ENCODE data around the gene GFRA1.

GFRA1 gene, protein sequence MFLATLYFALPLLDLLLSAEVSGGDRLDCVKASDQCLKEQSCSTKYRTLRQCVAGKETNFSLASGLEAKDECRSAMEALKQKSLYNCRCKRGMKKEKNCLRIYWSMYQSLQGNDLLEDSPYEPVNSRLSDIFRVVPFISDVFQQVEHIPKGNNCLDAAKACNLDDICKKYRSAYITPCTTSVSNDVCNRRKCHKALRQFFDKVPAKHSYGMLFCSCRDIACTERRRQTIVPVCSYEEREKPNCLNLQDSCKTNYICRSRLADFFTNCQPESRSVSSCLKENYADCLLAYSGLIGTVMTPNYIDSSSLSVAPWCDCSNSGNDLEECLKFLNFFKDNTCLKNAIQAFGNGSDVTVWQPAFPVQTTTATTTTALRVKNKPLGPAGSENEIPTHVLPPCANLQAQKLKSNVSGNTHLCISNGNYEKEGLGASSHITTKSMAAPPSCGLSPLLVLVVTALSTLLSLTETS

DNA sequence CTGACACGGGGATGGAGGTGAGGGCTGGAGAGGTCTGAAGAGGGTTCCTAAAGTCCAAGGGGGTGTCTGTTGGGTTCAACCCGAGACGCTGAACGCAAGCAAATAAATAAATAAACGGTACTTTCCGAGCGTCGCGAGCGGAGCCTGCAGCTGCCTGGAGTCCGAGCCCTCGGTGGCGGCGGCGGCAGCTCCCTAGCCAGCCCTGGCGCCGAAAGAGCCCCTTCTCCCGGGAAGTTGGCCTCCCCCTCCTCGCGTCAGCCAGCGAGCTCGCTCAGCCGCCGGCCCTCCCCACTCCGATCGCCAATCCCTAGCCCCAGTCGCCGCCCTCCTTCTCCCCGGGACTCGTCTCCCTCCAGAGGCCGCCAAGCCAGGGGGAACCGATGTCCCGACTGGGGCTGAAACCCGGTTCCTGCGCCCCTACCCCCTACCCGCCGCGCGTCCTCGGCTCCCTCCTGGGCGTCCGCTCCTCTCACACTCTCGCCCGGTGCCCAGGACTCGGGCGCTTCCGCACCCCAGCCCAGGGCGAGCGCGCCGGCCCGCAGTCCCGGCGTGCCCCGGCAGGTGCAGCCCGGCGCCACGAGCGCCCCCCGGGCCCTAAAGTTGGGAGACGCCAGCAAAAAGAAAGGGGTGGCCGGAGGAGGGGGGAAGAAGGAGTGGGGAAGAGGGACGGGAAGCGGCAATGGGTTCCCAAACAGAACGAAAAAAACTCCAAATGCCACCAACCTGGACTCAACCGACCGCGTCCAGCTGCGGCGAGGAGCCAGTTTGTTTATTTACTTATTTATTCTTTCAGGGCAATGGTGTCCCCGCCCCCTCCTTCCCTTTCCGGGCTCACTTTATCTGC lies at the start of gene GFRA1:
TSS of gene GFRA1 (minus strand) at position 767 of the 844 bp plus-strand sequence. CDS start 1,177 bp downstream, outside the sequence.
- no peaks in the 10 kb centered on the region for H3K27me3 ChIP-seq (ENCODE audit: control insufficient read depth, insufficient read depth, low read length)
- peak within 1 kb of the TSS; percentile 90 for H3K4me2 ChIP-seq (ENCODE audit: low read length)
- H3K79me2 ChIP-seq, result no peaks in the 10 kb centered on the region
- peak within 1 kb of the TSS; percentile 47 for H2AFZ ChIP-seq
- no peak within 1 kb of the TSS for H3K9ac ChIP-seq
- TF ChIP-seq, protein P1, sequence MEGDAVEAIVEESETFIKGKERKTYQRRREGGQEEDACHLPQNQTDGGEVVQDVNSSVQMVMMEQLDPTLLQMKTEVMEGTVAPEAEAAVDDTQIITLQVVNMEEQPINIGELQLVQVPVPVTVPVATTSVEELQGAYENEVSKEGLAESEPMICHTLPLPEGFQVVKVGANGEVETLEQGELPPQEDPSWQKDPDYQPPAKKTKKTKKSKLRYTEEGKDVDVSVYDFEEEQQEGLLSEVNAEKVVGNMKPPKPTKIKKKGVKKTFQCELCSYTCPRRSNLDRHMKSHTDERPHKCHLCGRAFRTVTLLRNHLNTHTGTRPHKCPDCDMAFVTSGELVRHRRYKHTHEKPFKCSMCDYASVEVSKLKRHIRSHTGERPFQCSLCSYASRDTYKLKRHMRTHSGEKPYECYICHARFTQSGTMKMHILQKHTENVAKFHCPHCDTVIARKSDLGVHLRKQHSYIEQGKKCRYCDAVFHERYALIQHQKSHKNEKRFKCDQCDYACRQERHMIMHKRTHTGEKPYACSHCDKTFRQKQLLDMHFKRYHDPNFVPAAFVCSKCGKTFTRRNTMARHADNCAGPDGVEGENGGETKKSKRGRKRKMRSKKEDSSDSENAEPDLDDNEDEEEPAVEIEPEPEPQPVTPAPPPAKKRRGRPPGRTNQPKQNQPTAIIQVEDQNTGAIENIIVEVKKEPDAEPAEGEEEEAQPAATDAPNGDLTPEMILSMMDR (IDR thresholded peaks at IDR 0.05), result no peak
- peak within 1 kb of the TSS; percentile 61 for H3K4me3 ChIP-seq (ENCODE audit: low read depth, low read length)
- peaks cover 6% of the 10 kb centered on the region for H3K4me1 ChIP-seq
- H3K27ac ChIP-seq, result no peak within 1 kb of the TSS
- no peaks in the 10 kb centered on the region for H3K36me3 ChIP-seq (ENCODE audit: control insufficient read depth, insufficient read depth, low read length)
- no peaks in the 10 kb centered on the region for H3K9me3 ChIP-seq (ENCODE audit: control insufficient read depth, low read length)

DNA sequence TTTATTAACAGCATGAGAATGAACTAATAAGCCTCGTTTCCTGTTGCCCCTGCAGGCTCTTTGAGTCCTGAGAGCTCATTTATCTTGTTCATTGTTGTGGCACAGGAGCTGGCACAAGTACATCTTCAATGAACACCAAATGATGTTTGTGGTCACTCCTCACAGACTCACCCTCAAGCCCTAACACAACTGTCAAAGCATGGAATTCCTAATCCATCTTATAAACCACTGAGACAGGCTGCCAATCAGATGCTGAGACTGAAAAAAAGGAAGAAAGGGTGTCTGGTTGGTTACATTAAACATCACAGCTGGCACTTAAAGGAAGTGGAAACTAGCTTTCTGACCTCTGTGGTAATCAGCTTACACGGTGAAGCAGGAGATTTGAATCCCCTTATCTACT lies 43.5 kb upstream of the GFRA1 start:
- no peak overlapping the region for H3K9ac ChIP-seq
- H3K27me3 ChIP-seq (ENCODE audit: control insufficient read depth, insufficient read depth, low read length), result no peaks in the 10 kb centered on the region
- no peak overlapping the region for H3K4me2 ChIP-seq (ENCODE audit: low read length)
- no peak overlapping the region for H3K4me3 ChIP-seq (ENCODE audit: low read depth, low read length)
- H2AFZ ChIP-seq, result peak overlapping the region; percentile 2
- no peaks in the 10 kb centered on the region for H3K9me3 ChIP-seq (ENCODE audit: control insufficient read depth, low read length)
- H3K36me3 ChIP-seq (ENCODE audit: control insufficient read depth, insufficient read depth, low read length), result no peaks in the 10 kb centered on the region
- TF ChIP-seq, protein P1 (IDR thresholded peaks at IDR 0.05), result no peak
- H3K4me1 ChIP-seq, result no peaks in the 10 kb centered on the region
- no peak overlapping the region for H3K27ac ChIP-seq
- no peaks in the 10 kb centered on the region for H3K79me2 ChIP-seq

DNA sequence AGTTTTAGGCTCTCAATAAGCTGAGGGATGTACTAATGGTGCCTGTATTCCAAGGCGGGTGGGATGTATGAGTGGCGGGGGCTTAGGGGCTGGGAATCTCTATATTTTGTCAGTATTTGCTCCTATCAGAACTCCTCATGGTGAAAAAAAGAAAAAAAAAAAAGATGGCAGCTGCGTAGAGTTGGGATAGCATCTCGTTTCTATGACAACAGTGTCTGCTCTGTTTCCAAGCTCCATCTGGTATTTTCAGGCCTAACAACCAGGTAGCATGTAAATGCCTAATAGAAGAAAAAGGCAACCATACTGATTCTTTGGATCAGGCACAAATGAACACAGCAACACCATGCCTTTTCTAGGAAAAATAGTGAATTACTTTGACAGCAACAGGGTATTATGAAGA lies 39.5 kb upstream of the GFRA1 start:
- Histone ChIP-seq H3K27me3 (ENCODE audit: control insufficient read depth, insufficient read depth, low read length) (no peaks in the 10 kb centered on the region), H3K36me3 (ENCODE audit: control insufficient read depth, insufficient read depth, low read length) (no peaks in the 10 kb centered on the region), H3K4me2 (ENCODE audit: low read length) (no peak overlapping the region), H3K4me1 (no peaks in the 10 kb centered on the region), H2AFZ (no peak overlapping the region), H3K4me3 (ENCODE audit: low read depth, low read length) (no peak overlapping the region), H3K9me3 (ENCODE audit: control insufficient read depth, low read length) (no peaks in the 10 kb centered on the region), H3K27ac (no peak overlapping the region), H3K9ac (no peak overlapping the region), H3K79me2 (no peaks in the 10 kb centered on the region)
- TF ChIP-seq, protein P1 (IDR thresholded peaks at IDR 0.05), result no peak

DNA sequence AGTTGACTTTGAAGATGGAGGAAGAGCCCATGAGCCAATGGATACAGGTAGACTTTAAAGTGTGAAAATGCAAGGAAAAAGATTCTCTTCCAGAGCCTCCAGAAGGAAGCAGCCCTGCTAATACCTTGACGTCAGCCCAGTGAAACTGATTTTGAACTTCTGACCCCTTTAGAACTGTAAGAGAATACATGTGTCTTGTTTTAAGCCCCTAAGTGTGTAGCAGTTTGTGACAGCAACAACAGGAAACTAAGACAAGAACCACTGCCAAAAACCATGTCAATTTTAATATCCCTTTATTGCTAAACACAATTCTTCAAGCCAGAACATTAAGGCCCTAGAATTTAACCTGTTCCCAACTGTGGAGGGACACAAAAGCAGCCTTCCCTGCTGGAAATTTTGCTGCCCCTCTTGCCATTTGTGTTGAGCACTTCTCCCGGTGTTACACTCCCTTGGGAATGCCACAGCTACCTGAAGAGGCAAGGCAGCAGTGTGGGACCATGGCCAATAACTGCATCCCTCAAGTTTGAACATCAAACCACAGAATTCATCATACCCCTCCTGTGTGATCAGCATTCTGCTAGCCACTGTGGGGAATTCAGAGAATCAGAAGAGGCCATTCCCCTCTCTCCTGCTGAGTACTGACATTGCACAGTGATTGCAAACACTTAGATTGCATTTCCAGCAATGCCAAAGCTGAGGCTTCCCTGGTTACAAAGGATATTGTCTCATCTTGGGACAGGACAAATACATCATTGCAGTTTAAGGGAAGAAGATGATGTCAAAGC lies 38.9 kb upstream of the GFRA1 start:
- TF ChIP-seq, protein P1 (IDR thresholded peaks at IDR 0.05), result no peak
- H3K27ac ChIP-seq, result no peak overlapping the region
- no peak overlapping the region for H3K9ac ChIP-seq

More for the DNA sequence above, 38.9 kb upstream of the GFRA1 start:
- Histone ChIP-seq H3K36me3 (ENCODE audit: control insufficient read depth, insufficient read depth, low read length) (no peaks in the 10 kb centered on the region), H3K9me3 (ENCODE audit: control insufficient read depth, low read length) (no peaks in the 10 kb centered on the region), H3K4me3 (ENCODE audit: low read depth, low read length) (no peak overlapping the region), H3K79me2 (no peaks in the 10 kb centered on the region), H3K4me1 (no peaks in the 10 kb centered on the region), H3K27me3 (ENCODE audit: control insufficient read depth, insufficient read depth, low read length) (no peaks in the 10 kb centered on the region), H2AFZ (no peak overlapping the region), H3K4me2 (ENCODE audit: low read length) (no peak overlapping the region)
